HepG2 (cell line): ENCODE results near the gene SPANXN5. TPM values are rescaled to one million over a fixed set of nuclear protein-coding genes. Genes with fewer than 3 reads are reported as not detected.

Source experiments
- ATAC-seq: fragments of 200-7000 bp; cut with Tn5 transposase; 3 replicates; pipeline ENCODE4 v1.9.1; 2020; ENCODE audit warnings: mild to moderate bottlenecking, moderate library complexity
- BruUV-seq: library from RNA; stranded (reverse); fragments of 400-500 nt; replicated peaks from 2 replicates; lab custom pipeline; 2021; lab: Mats Ljungman, UMichigan
- CTCF ChIA-PET: fragments of 300-600 bp; formaldehyde crosslinking; extraction: SDS; loops from one replicate; lab custom pipeline; 2021; ENCODE audit warnings: low total read pairs, inconsistent platforms, low intra/inter-chr PET ratio; lab: Yijun Ruan, JAX
- POLR2A ChIA-PET: fragments of 350-600 bp; sonication (Branson Sonifier 250); formaldehyde crosslinking; loops from one replicate; lab custom pipeline; 2020; ENCODE audit warnings: antibody characterized with exemption, inconsistent platforms; lab: Yijun Ruan, JAX
- DNase-seq: peaks from one replicate; pipeline ENCODE4 v3.0.0-alpha.2; 2015; ENCODE audit warnings: low spot score
- FAIRE-seq: peaks from 3 replicates; lab custom pipeline; 2011; peaks lifted over from hg19 to GRCh38; lab: Jason Lieb, UNC
- H2AFZ ChIP-seq: one replicate; pipeline ENCODE4 v1.6.1; 2011; ENCODE audit warnings: low read length, inconsistent platforms
- H3K27ac ChIP-seq: fragments of 300-600 bp; 3 replicates; pipeline ENCODE4 v1.8.0; 2011; ENCODE audit warnings: mixed run types, mild to moderate bottlenecking, mixed read lengths, low read length, inconsistent platforms; ENCODE audit not compliant: insufficient read depth; ENCODE audit errors: extremely low read length
- H3K27me3 ChIP-seq, 2 experiments: fragments of 200-600 bp in 1 of 2; 2 replicates in 1 of 2; 3 replicates in 1 of 2; pipeline versions ENCODE4 v1.6.0 to v1.8.0; 2011; ENCODE audit warnings: low read length in 2 of 2, mild to moderate bottlenecking in 2 of 2, moderate library complexity in 2 of 2, inconsistent platforms in 1 of 2; ENCODE audit not compliant: insufficient read depth in 2 of 2, control insufficient read depth in 1 of 2
- H3K36me3 ChIP-seq, 2 experiments: fragments of 200-600 bp in 1 of 2; replicated peaks in 1 of 2; 2 replicates in 1 of 2; 3 replicates in 1 of 2; pipeline versions ENCODE4 v1.5.1 to v1.8.0; 2011; ENCODE audit warnings: low read length in 2 of 2, inconsistent platforms in 1 of 2; ENCODE audit not compliant: insufficient read depth in 2 of 2, control insufficient read depth in 1 of 2
- H3K4me1 ChIP-seq: 2 replicates; pipeline ENCODE4 v1.5.1; 2012; ENCODE audit warnings: low read length, inconsistent platforms; ENCODE audit not compliant: insufficient read depth
- H3K4me2 ChIP-seq: 2 replicates; pipeline ENCODE4 v1.6.0; 2011; ENCODE audit warnings: low read depth, low read length, inconsistent platforms
- H3K4me3 ChIP-seq, 3 experiments: fragments of 200-600 bp in 1 of 3; sonication (generic), shearing (Covaris generic) in 1 of 3; replicated peaks in 1 of 3; 2 replicates each; pipeline ENCODE4 v1.5.1; 2011 to 2016; ENCODE audit warnings: low read length in 3 of 3, inconsistent platforms in 2 of 3, low read depth in 2 of 3, mild to moderate bottlenecking in 2 of 3, control low read depth in 1 of 3, mixed read lengths in 1 of 3; ENCODE audit not compliant: insufficient read depth in 1 of 3
- H3K79me2 ChIP-seq: one replicate; pipeline ENCODE4 v1.6.1; 2011; ENCODE audit warnings: low read length, inconsistent platforms; ENCODE audit not compliant: insufficient read depth
- H3K9ac ChIP-seq: 2 replicates; pipeline ENCODE4 v1.6.0; 2011; ENCODE audit warnings: mild to moderate bottlenecking, low read depth, low read length, inconsistent platforms; ENCODE audit not compliant: insufficient read depth
- H3K9me3 ChIP-seq: 2 replicates; pipeline ENCODE4 v1.5.1; 2012; ENCODE audit warnings: mild to moderate bottlenecking, low read length
- H4K20me1 ChIP-seq: 2 replicates; pipeline ENCODE4 v1.6.0; 2011; ENCODE audit warnings: inconsistent platforms, mild to moderate bottlenecking, low read length, moderate library complexity; ENCODE audit not compliant: insufficient read depth
- EHMT2 ChIP-seq: fragments of 200-600 bp; sonication (generic); IDR thresholded peaks from 2 replicates; pipeline ENCODE4 v1.7.0; 2017; ENCODE audit warnings: antibody characterized with exemption, low read depth, low read length, borderline replicate concordance
- FOXM1 ChIP-seq: sonication (generic); formaldehyde crosslinking; IDR thresholded peaks from 2 replicates; pipeline ENCODE4 v1.5.0; 2020; ENCODE audit warnings: missing genetic modification reagents
- HOXA9 ChIP-seq: sonication (generic); formaldehyde crosslinking; IDR thresholded peaks from 2 replicates; pipeline ENCODE4 v1.8.1; 2022; ENCODE audit warnings: missing genetic modification reagents, mild to moderate bottlenecking, moderate library complexity, borderline replicate concordance
- JUND ChIP-seq: sonication (generic); formaldehyde crosslinking; IDR thresholded peaks from 2 replicates; pipeline ENCODE4 v1.8.0; 2022; ENCODE audit warnings: mild to moderate bottlenecking, missing genetic modification reagents
- KLF13 ChIP-seq: sonication (generic); formaldehyde crosslinking; IDR thresholded peaks from 2 replicates; pipeline ENCODE4 v1.4.0; 2020; ENCODE audit warnings: mild to moderate bottlenecking, missing genetic modification reagents
- MED1 ChIP-seq: sonication (generic); formaldehyde crosslinking; IDR thresholded peaks from 2 replicates; pipeline ENCODE4 v1.4.0; 2020; ENCODE audit warnings: missing genetic modification reagents
- NAIF1 ChIP-seq: sonication (generic); formaldehyde crosslinking; IDR thresholded peaks from 2 replicates; pipeline ENCODE4 v1.5.0; 2020; ENCODE audit warnings: mild to moderate bottlenecking, missing genetic modification reagents, borderline replicate concordance
- NFE2L1 ChIP-seq: sonication (generic); formaldehyde crosslinking; IDR thresholded peaks from 2 replicates; pipeline ENCODE4 v1.4.0; 2020; ENCODE audit warnings: missing genetic modification reagents, mild to moderate bottlenecking, borderline replicate concordance
- RFX3 ChIP-seq: IDR thresholded peaks from 2 replicates; pipeline ENCODE4 v1.6.1; 2016; ENCODE audit warnings: missing biosample characterization, missing genetic modification reagents
- SCMH1 ChIP-seq: sonication (generic); formaldehyde crosslinking; IDR thresholded peaks from 2 replicates; pipeline ENCODE4 v1.9.0; 2021; ENCODE audit warnings: missing genetic modification reagents, mild to moderate bottlenecking, borderline replicate concordance
- ZC3H13 ChIP-seq: sonication (generic); formaldehyde crosslinking; IDR thresholded peaks from 2 replicates; pipeline ENCODE4 v1.8.1; 2023; ENCODE audit warnings: mild to moderate bottlenecking, missing genetic modification reagents, moderate library complexity
- ZNF124 ChIP-seq: sonication (generic); formaldehyde crosslinking; IDR thresholded peaks from 2 replicates; pipeline ENCODE4 v1.4.0; 2020; ENCODE audit warnings: missing genetic modification reagents
- ZNF30 ChIP-seq: sonication (generic); formaldehyde crosslinking; IDR thresholded peaks from 2 replicates; pipeline ENCODE4 v1.5.0; 2020; ENCODE audit warnings: mild to moderate bottlenecking, missing genetic modification reagents
- ZNF615 ChIP-seq: sonication (generic); formaldehyde crosslinking; IDR thresholded peaks from 2 replicates; pipeline ENCODE4 v1.5.0; 2020; ENCODE audit warnings: mild to moderate bottlenecking, missing genetic modification reagents, borderline replicate concordance
- ZNF670 ChIP-seq: sonication (generic); formaldehyde crosslinking; IDR thresholded peaks from 2 replicates; pipeline ENCODE4 v1.8.0; 2022; ENCODE audit warnings: mild to moderate bottlenecking, missing genetic modification reagents, borderline replicate concordance
- ZNF709 ChIP-seq: sonication (generic); formaldehyde crosslinking; IDR thresholded peaks from 2 replicates; pipeline ENCODE4 v1.5.0; 2020; ENCODE audit warnings: mild to moderate bottlenecking, missing genetic modification reagents
- WGBS: methylation state at CpG from one replicate; pipeline ENCODE4 v1.1.6; 2017; ENCODE audit warnings: low lambda C conversion rate; 5-methylcytosine and 5-hydroxymethylcytosine counted together
- in situ Hi-C: cut with HindIII; loops from 2 replicates; pipeline ENCODE4 v1.10.0; 2017; ENCODE audit warnings: low pct_unique_long_range_greater_than_20kb; ENCODE audit not compliant: extremely low pct_ligation_motif_present
- intact Hi-C: fragments of 100-400 bp; cut with micrococcal nuclease; formaldehyde crosslinking; loops from one replicate; pipeline ENCODE4 v1.10.0; 2022; ENCODE audit not compliant: unreplicated experiment
- polyA plus RNA-seq, 8 experiments: library from polyadenylated mRNA; depleted of rRNA in 3 of 8; stranded (reverse) in 7 of 8; unstranded in 1 of 8; fragments of >200 nt; fragmentation: Illumina TruSeq in 4 of 8; extraction: Trizol in 4 of 8; gene quantifications; 2 replicates each; pipeline versions ENCODE4 v1.2.1 to v1.2.3, GENCODE V29; 2011 to 2016; ENCODE audit warnings: low read depth in 4 of 8, missing spikeins in 1 of 8, mixed read lengths in 1 of 8; ENCODE audit not compliant: insufficient read depth in 1 of 8
- total RNA-seq, 5 experiments: library from RNA; depleted of rRNA; stranded (reverse); fragments of >200 nt; fragmentation: Illumina TruSeq; extraction: Trizol; gene quantifications; 2 replicates each; pipeline ENCODE4 v1.2.3, GENCODE V29; 2016; ENCODE audit warnings: low read depth in 1 of 5
- TF ChIP-seq, protein P1 (sequence below): sonication (generic); formaldehyde crosslinking; IDR thresholded peaks from 2 replicates; pipeline ENCODE4 v1.8.0; 2022; ENCODE audit warnings: missing genetic modification reagents, mild to moderate bottlenecking, borderline replicate concordance
- TF ChIP-seq, protein P2 (sequence below): sonication (generic); formaldehyde crosslinking; IDR thresholded peaks from 2 replicates; pipeline ENCODE4 v1.4.0; 2020; ENCODE audit warnings: missing genetic modification reagents
- TF ChIP-seq, protein P3 (sequence below): sonication (generic); formaldehyde crosslinking; IDR thresholded peaks from 2 replicates; pipeline ENCODE4 v1.5.1; 2020; ENCODE audit warnings: mild to moderate bottlenecking, missing genetic modification reagents, borderline replicate concordance

SPANXN5 gene
- total and polyA plus RNA-seq, 2 of the 13 experiments (the other 11 are each of a cell fraction or from before 2014, with no cell fraction given), result not detected

DNA sequence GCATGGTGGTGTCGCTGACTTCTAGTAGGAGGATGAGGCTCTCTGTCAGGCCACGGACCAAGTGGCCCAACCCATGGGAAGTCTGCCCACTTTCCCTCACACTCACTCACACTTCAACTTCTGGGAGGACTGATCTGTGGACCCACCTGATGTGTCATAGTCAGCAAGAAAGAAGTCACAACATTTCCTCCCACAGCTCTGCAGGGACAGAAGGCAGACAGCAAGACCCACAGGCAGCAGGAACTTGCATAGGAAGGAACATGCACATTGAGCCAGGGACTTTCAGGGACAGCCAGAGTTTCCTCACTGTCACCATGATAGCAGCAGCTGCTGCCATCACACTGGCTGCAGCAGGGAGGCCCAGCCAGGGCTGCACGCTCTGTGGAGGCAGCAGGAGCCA is 33.3 kb upstream of the SPANXN5 start:
- ATAC-seq (no peak), FAIRE-seq (no peak), DNase-seq (no peak)
- H4K20me1 ChIP-seq, result no peaks in the 10 kb centered on the region
- no peak overlapping the region for H2AFZ ChIP-seq
- no peak overlapping the region for H3K27ac ChIP-seq
- BruUV-seq, result no TSS peak
- H3K4me2 ChIP-seq, result no peak overlapping the region
- ChIA-PET CTCF (no interaction called here), POLR2A (no interaction called here)
- no peaks in the 10 kb centered on the region for H3K36me3 ChIP-seq
- no peaks in the 10 kb centered on the region for H3K27me3 ChIP-seq
- H3K4me3 ChIP-seq, result no peak overlapping the region
- in situ Hi-C loops (no loop called here), intact Hi-C loops (no loop called here)
- no peak overlapping the region for H3K9ac ChIP-seq
- H3K79me2 ChIP-seq, result no peaks in the 10 kb centered on the region
- no peak for TF ChIP-seq FOXM1
- TF ChIP-seq, protein P1, sequence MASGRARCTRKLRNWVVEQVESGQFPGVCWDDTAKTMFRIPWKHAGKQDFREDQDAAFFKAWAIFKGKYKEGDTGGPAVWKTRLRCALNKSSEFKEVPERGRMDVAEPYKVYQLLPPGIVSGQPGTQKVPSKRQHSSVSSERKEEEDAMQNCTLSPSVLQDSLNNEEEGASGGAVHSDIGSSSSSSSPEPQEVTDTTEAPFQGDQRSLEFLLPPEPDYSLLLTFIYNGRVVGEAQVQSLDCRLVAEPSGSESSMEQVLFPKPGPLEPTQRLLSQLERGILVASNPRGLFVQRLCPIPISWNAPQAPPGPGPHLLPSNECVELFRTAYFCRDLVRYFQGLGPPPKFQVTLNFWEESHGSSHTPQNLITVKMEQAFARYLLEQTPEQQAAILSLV (CRISPR knock-in tag), result no peak
- no peak for TF ChIP-seq HOXA9 (CRISPR knock-in tag)
- TF ChIP-seq, protein P2, sequence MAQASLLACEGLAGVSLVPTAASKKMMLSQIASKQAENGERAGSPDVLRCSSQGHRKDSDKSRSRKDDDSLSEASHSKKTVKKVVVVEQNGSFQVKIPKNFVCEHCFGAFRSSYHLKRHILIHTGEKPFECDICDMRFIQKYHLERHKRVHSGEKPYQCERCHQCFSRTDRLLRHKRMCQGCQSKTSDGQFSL (CRISPR knock-in tag), result no peak
- TF ChIP-seq, protein P3, sequence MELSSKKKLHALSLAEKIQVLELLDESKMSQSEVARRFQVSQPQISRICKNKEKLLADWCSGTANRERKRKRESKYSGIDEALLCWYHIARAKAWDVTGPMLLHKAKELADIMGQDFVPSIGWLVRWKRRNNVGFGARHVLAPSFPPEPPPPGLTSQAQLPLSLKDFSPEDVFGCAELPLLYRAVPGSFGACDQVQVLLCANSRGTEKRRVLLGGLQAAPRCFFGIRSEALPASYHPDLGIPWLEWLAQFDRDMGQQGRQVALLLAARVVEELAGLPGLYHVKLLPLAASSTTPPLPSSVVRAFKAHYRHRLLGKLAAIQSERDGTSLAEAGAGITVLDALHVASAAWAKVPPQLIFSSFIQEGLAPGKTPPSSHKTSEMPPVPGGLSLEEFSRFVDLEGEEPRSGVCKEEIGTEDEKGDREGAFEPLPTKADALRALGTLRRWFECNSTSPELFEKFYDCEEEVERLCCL (CRISPR knock-in tag), result no peak
- WGBS, result 8% methylated on average over 2 of the region's 3 CpGs
- no peaks in the 10 kb centered on the region for H3K9me3 ChIP-seq
- H3K4me1 ChIP-seq, result no peaks in the 10 kb centered on the region

DNA sequence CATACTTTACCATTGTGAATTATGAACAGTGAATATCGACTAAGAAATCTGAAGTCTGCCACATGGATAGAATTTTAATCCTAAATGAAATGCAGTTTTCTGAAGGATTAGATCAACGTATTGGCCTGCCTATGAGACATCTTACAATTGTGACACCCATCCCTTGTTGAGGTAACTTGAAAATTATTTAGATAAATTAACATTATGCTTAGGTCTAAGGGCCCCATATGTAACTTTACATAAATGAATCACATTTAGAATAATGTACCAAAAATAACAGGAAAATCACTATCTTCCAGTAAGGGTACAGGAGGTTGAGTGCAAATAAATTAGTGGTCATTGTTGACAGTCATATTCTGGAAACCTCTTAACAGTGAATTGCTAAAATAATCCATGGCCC is 27.4 kb upstream of the SPANXN5 start:
- intact Hi-C loops (no loop called here), in situ Hi-C loops (no loop called here)
- Histone ChIP-seq H3K4me3 (no peak overlapping the region), H3K9ac (no peak overlapping the region), H3K9me3 (no peaks in the 10 kb centered on the region), H3K79me2 (no peaks in the 10 kb centered on the region), H2AFZ (no peak overlapping the region), H3K27ac (no peak overlapping the region), H4K20me1 (no peaks in the 10 kb centered on the region), H3K27me3 (no peaks in the 10 kb centered on the region), H3K4me2 (no peak overlapping the region), H3K4me1 (no peaks in the 10 kb centered on the region), H3K36me3 (no peaks in the 10 kb centered on the region)
- ChIA-PET CTCF (no interaction called here), POLR2A (no interaction called here)
- BruUV-seq, result no TSS peak
- WGBS, result 0% methylated on average over 2 of the region's 2 CpGs
- no peak for DNase-seq
- FAIRE-seq, result no peak
- ATAC-seq, result no peak
- TF ChIP-seq EHMT2 (no peak), ZNF670 (no peak), KLF13 (CRISPR knock-in tag) (no peak), SCMH1 (CRISPR knock-in tag) (no peak), ZNF30 (CRISPR knock-in tag) (no peak), ZNF124 (CRISPR knock-in tag) (no peak), JUND (CRISPR knock-in tag) (no peak), ZC3H13 (no peak), RFX3 (CRISPR knock-in tag) (no peak), NAIF1 (no peak), NFE2L1 (CRISPR knock-in tag) (no peak), MED1 (no peak), ZNF709 (CRISPR knock-in tag) (no peak), ZNF615 (CRISPR knock-in tag) (no peak)
